ENCODE results near the gene MRPL42.
A peak's percentile ranks its signal among the peaks of the same experiment; 100 is the strongest.

DNA sequence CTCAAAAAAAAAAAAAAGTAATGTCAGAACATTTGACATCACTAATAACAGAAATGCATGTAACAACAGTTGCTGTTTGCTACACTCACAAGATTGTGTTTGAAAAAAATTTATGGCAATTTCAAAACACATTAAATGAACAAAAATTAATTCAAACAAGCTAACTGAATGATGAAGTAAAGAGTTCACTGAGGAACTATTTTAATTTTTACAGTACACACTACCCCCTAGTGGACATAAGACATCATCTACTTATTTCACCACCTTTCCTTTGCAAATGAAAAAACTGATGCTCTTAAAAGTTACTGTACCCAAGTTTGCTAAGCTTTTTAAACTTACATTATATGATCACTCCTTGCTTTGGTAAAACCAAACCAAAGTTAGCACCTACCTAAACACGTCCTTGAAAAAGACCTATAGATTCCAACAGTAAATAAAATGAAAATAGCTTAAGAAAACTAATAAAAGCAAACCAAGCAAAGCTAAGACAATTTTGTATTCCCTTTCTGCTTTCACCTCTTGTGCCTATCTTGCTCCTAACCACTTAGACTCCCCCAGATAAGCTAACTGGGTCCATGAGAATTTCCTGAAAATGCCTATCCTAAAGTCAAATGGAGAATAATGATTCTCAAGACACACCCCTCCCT, 47.8 kb upstream of the MRPL42 start:
- TF ChIP-seq, protein P1, sequence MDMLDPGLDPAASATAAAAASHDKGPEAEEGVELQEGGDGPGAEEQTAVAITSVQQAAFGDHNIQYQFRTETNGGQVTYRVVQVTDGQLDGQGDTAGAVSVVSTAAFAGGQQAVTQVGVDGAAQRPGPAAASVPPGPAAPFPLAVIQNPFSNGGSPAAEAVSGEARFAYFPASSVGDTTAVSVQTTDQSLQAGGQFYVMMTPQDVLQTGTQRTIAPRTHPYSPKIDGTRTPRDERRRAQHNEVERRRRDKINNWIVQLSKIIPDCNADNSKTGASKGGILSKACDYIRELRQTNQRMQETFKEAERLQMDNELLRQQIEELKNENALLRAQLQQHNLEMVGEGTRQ (IDR thresholded peaks at IDR 0.05; ENCODE audit: borderline replicate concordance, low read depth, low read length): no peak
- TF ChIP-seq, protein P2, sequence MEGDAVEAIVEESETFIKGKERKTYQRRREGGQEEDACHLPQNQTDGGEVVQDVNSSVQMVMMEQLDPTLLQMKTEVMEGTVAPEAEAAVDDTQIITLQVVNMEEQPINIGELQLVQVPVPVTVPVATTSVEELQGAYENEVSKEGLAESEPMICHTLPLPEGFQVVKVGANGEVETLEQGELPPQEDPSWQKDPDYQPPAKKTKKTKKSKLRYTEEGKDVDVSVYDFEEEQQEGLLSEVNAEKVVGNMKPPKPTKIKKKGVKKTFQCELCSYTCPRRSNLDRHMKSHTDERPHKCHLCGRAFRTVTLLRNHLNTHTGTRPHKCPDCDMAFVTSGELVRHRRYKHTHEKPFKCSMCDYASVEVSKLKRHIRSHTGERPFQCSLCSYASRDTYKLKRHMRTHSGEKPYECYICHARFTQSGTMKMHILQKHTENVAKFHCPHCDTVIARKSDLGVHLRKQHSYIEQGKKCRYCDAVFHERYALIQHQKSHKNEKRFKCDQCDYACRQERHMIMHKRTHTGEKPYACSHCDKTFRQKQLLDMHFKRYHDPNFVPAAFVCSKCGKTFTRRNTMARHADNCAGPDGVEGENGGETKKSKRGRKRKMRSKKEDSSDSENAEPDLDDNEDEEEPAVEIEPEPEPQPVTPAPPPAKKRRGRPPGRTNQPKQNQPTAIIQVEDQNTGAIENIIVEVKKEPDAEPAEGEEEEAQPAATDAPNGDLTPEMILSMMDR (IDR thresholded peaks at IDR 0.05): peak; percentile 77
- TF ChIP-seq YY1 (IDR thresholded peaks at IDR 0.05; ENCODE audit: low read depth) (no peak), POLR2AphosphoS5 (IDR thresholded peaks at IDR 0.05; ENCODE audit: low read depth, low read length) (no peak), NFIC (IDR thresholded peaks at IDR 0.05; ENCODE audit: borderline replicate concordance) (no peak), TCF12 (IDR thresholded peaks at IDR 0.05) (no peak), SMC3 (IDR thresholded peaks at IDR 0.05; ENCODE audit: low read depth, low read length) (peak; percentile 38; the same call in 1 of the 2 replicates), RCOR1 (IDR thresholded peaks at IDR 0.05; ENCODE audit: low read length) (no peak)
- TF ChIP-seq, protein P3, sequence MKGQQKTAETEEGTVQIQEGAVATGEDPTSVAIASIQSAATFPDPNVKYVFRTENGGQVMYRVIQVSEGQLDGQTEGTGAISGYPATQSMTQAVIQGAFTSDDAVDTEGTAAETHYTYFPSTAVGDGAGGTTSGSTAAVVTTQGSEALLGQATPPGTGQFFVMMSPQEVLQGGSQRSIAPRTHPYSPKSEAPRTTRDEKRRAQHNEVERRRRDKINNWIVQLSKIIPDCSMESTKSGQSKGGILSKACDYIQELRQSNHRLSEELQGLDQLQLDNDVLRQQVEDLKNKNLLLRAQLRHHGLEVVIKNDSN (IDR thresholded peaks at IDR 0.05; ENCODE audit: borderline replicate concordance, low read depth): no peak
- TF ChIP-seq, protein P4, sequence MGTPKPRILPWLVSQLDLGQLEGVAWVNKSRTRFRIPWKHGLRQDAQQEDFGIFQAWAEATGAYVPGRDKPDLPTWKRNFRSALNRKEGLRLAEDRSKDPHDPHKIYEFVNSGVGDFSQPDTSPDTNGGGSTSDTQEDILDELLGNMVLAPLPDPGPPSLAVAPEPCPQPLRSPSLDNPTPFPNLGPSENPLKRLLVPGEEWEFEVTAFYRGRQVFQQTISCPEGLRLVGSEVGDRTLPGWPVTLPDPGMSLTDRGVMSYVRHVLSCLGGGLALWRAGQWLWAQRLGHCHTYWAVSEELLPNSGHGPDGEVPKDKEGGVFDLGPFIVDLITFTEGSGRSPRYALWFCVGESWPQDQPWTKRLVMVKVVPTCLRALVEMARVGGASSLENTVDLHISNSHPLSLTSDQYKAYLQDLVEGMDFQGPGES (IDR thresholded peaks at IDR 0.05; ENCODE audit: low read depth, low read length): no peak
- TF ChIP-seq, protein P5, sequence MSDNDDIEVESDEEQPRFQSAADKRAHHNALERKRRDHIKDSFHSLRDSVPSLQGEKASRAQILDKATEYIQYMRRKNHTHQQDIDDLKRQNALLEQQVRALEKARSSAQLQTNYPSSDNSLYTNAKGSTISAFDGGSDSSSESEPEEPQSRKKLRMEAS (IDR thresholded peaks at IDR 0.05; ENCODE audit: low read depth): no peak

All from SK-N-SH (cell line).